ENCODE measurements around the gene RAP1GAP2. TPM values are rescaled to one million over a fixed set of nuclear protein-coding genes. Genes with fewer than 3 reads are reported as not detected.

The RAP1GAP2 gene
- total and polyA plus RNA-seq, 10 donors = 1.2 to 32.7 (median 14.1) TPM

DNA sequence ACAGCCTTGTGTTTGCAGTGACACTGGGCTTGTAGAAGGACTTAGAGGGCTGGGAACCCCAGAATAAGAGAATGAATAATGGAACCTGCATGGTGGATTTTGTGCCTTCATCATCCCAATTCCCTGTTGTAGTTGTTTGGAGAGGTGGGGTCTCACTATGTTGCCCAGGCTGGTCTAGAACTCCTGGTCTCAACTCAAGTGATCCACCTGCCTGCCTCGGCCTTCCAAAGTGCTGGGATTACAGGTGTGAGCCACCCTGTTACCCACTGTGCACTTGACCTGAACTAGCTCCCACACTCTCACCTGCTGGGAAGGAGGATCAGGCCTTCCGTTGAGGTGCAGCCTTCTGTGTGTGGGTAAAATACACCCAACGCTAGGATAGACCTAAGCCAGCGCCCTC, 55.4 kb downstream of the RAP1GAP2 start:
- Histone ChIP-seq H3K4me1 (peaks cover 15 to 61% (median 38%) of the 10 kb centered on the region in 6 donors), H3K4me3 (no peak overlapping the region), H3K9me3 (no peaks in the 10 kb centered on the region), H3K27me3 (replicated peaks in 1 of 7) (peaks cover 13 to 88% (median 40%) of the 10 kb centered on the region in 7 donors), H3K36me3 (peaks cover 0 to 6% (median 0%) of the 10 kb centered on the region in 6 donors), H3K27ac (no peak overlapping the region)
- 66 to 78% (median 71%) methylated on average over 3 to 4 of the region's 4 CpGs for WGBS, 5 donors
- intact Hi-C loops (cut with DNase I; ENCODE audit: low total_unique reads) = no loop called here
- TF ChIP-seq CTCF (IDR thresholded peaks at IDR 0.05 in 8 of 11, conservative IDR thresholded peaks at IDR 0.05 in 3 of 11) (no peak), POLR2AphosphoS5 (IDR thresholded peaks at IDR 0.05) (no peak), POLR2A (IDR thresholded peaks at IDR 0.05) (no peak)
- DNase-seq = no peak

GRCh38 chr17:2852221-2852620, 56.0 kb downstream of the RAP1GAP2 start:
- 15 to 30% (median 18%) methylated on average over 6 of the region's 6 CpGs for WGBS, 5 donors
- no peak for TF ChIP-seq CTCF (IDR thresholded peaks at IDR 0.05 in 8 of 11, conservative IDR thresholded peaks at IDR 0.05 in 3 of 11)
- TF ChIP-seq POLR2A (IDR thresholded peaks at IDR 0.05) = no peak
- no peak for TF ChIP-seq POLR2AphosphoS5 (IDR thresholded peaks at IDR 0.05)
- Histone ChIP-seq H3K4me3 (peak overlapping the region in 3 of 8 donors; percentile 53 to 74 (median 53)), H3K27ac (peak overlapping the region in 1 of 8 donors; percentile 45), H3K27me3 (replicated peaks in 1 of 7) (peaks cover 13 to 88% (median 45%) of the 10 kb centered on the region in 7 donors), H3K36me3 (peaks cover 0 to 6% (median 0%) of the 10 kb centered on the region in 6 donors), H3K4me1 (peaks cover 15 to 58% (median 38%) of the 10 kb centered on the region in 6 donors), H3K9me3 (no peaks in the 10 kb centered on the region)
- intact Hi-C loops (cut with DNase I; ENCODE audit: low total_unique reads) = no loop called here
- DNase-seq = no peak

DNA sequence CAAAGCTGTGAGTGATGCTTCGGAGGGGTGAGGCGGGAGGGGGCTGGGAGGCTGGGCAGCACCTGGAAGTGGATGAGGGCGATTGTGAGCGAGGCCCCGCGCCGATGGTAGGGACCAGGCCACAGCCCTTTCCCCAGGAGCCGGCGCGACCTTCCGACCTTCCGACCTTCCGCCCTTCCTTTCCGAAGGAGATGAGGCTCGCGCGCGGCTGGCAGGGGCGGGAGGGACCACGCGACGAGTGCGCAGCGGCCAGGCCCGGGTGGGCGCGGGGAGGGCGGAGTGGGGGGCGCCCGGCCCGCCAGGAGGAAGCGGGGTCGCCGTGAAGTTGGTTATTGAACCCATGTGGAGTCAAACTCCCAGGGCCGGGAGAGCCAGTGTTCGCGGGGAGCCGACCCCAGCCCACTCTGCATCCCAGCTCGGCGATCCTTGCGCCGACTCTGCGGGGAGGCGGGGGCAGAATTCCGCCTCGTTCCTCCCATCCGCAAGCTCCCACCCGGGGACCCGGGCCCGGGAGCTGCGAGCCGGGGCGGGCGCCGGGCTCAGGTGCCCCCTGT, 56.6 kb downstream of the RAP1GAP2 start:
- Histone ChIP-seq H3K27ac (peak overlapping the region in 2 of 8 donors; percentile 35 to 45), H3K9me3 (no peaks in the 10 kb centered on the region), H3K4me3 (peak overlapping the region; percentile 21 to 74 (median 51)), H3K4me1 (peaks cover 15 to 52% (median 35%) of the 10 kb centered on the region in 6 donors), H3K36me3 (peaks cover 0 to 6% (median 0%) of the 10 kb centered on the region in 6 donors), H3K27me3 (replicated peaks in 1 of 7) (peaks cover 13 to 88% (median 51%) of the 10 kb centered on the region in 7 donors)
- 3 to 10% (median 5%) methylated on average over 35 to 55 of the region's 55 CpGs for whole genome bisulfite sequencing, 5 donors
- peak; percentile 76 for DNase-seq
- TF ChIP-seq POLR2AphosphoS5 (IDR thresholded peaks at IDR 0.05) (no peak), POLR2A (IDR thresholded peaks at IDR 0.05) (no peak), CTCF (IDR thresholded peaks at IDR 0.05 in 8 of 11, conservative IDR thresholded peaks at IDR 0.05 in 3 of 11) (no peak)
- intact Hi-C loops (cut with DNase I; ENCODE audit: low total_unique reads) = no loop called here

GRCh38 chr17:2853283-2854142, 57.3 kb downstream of the RAP1GAP2 start:
- intact Hi-C loops (cut with DNase I; ENCODE audit: low total_unique reads) = no loop called here
- H3K27ac ChIP-seq = peak overlapping the region in 2 of 8 donors; percentile 35 to 45

More at GRCh38 chr17:2853283-2854142, 57.3 kb downstream of the RAP1GAP2 start:
- Histone ChIP-seq H3K9me3 (no peaks in the 10 kb centered on the region), H3K4me1 (peaks cover 15 to 45% (median 30%) of the 10 kb centered on the region in 6 donors), H3K27me3 (replicated peaks in 1 of 7) (peaks cover 13 to 88% (median 51%) of the 10 kb centered on the region in 7 donors), H3K4me3 (peak overlapping the region; percentile 21 to 74 (median 51)), H3K36me3 (peaks cover 0 to 6% (median 0%) of the 10 kb centered on the region in 6 donors)
- WGBS, 5 donors = 1 to 2% (median 1%) methylated on average over 44 to 119 of the region's 119 CpGs
- DNase-seq = peak; percentile 82
- TF ChIP-seq CTCF (IDR thresholded peaks at IDR 0.05 in 8 of 11, conservative IDR thresholded peaks at IDR 0.05 in 3 of 11) (no peak), POLR2A (IDR thresholded peaks at IDR 0.05) (no peak), POLR2AphosphoS5 (IDR thresholded peaks at IDR 0.05) (no peak)

Data from spleen (tissue), 11 donors.